Activated gamma-delta T cell (primary cell): ENCODE results near the gene ATP2C1.
A peak's percentile ranks its signal among the peaks of the same experiment; 100 is the strongest.

Experiments
- DNase-seq: peaks from one replicate; lab custom pipeline; 2025; lab: John Stamatoyannopoulos, UW

The ATP2C1 gene

GRCh38 chr3:130894130-130894985, 474 bp downstream of the ATP2C1 start:
- peak; percentile 41 for DNase-seq

- no peak for DNase-seq
Observed at GRCh38 chr3:130894986-130895280, 1.0 kb downstream of the ATP2C1 start.

GRCh38 chr3:130895690-130896488, 2.0 kb downstream of the ATP2C1 start:
- no peak for DNase-seq

GRCh38 chr3:130897316-130897715, 3.4 kb downstream of the ATP2C1 start:
- DNase-seq, result no peak

GRCh38 chr3:130900959-130901358, 7.1 kb downstream of the ATP2C1 start:
- DNase-seq, result no peak

GRCh38 chr3:130901463-130902204, 7.8 kb downstream of the ATP2C1 start:
- no peak for DNase-seq

GRCh38 chr3:130903412-130903908, 9.6 kb downstream of the ATP2C1 start:
- DNase-seq, result no peak

- no peak for DNase-seq
Observed at GRCh38 chr3:130904491-130904890, 10.6 kb downstream of the ATP2C1 start.

- DNase-seq, result no peak
Observed at GRCh38 chr3:130905551-130905950, 11.7 kb downstream of the ATP2C1 start.

GRCh38 chr3:130906374-130906995, 12.6 kb downstream of the ATP2C1 start:
- DNase-seq, result no peak

GRCh38 chr3:130907500-130907899, 13.6 kb downstream of the ATP2C1 start:
- DNase-seq, result no peak

GRCh38 chr3:130907966-130908365, 14.1 kb downstream of the ATP2C1 start:
- DNase-seq, result no peak

GRCh38 chr3:130915567-130916292, 21.8 kb downstream of the ATP2C1 start:
- no peak for DNase-seq

- no peak for DNase-seq
Observed at GRCh38 chr3:130916507-130917167, 22.8 kb downstream of the ATP2C1 start.

GRCh38 chr3:130918328-130918727, 24.4 kb downstream of the ATP2C1 start:
- no peak for DNase-seq

- DNase-seq, result no peak
Observed at GRCh38 chr3:130925628-130926027, 31.7 kb downstream of the ATP2C1 start.

- DNase-seq, result no peak
Observed at GRCh38 chr3:130926504-130926903, 32.6 kb downstream of the ATP2C1 start.

- no peak for DNase-seq
Observed at GRCh38 chr3:130929804-130930203, 35.9 kb downstream of the ATP2C1 start.

GRCh38 chr3:130932979-130933378, 39.1 kb downstream of the ATP2C1 start:
- DNase-seq, result no peak

- DNase-seq, result no peak
Observed at GRCh38 chr3:130933801-130934345, 40.0 kb downstream of the ATP2C1 start.
